COR-L47 (cell line): ENCODE data around the gene NOP53.
"Not testable (repeated sequence)": the region's sequence is repeated elsewhere in the genome, so short reads cannot be mapped to it uniquely, and the experiment has no call there.

ENCODE experiments used
- DNase-seq: peaks from one replicate; lab custom pipeline; 2025; lab: John Stamatoyannopoulos, UW

Gene NOP53

DNA sequence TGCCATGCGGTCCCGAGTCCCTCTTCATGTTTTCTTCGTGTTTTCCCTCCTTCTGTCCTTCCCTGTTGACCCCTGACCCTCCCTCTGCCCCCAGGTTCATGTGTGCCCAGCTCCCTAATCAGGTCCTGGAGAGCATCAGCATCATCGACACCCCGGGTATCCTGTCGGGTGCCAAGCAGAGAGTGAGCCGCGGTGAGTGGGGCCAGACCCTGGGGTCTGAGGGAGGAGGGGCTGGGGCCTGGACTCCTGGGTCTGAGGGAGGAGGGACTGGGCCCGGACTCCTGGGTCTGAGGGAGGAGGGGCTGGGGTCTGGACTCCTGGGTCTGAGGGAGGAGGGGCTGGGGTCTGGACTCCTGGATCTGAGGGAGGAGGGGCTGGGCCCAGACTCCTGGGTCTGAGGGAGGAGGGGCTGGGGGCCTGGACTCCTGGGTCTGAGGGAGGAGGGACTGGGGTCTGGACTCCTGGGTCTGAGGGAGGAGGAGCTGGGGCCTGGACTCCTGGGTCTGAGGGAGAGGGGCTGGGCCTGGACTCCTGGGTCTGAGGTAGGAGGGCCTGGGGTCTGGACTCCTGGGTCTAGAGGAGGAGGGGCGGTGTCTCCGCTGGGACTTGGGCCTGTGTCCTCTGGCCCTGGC, 26.8 kb upstream of the NOP53 start:
- not testable (repeated sequence) for DNase-seq

DNA sequence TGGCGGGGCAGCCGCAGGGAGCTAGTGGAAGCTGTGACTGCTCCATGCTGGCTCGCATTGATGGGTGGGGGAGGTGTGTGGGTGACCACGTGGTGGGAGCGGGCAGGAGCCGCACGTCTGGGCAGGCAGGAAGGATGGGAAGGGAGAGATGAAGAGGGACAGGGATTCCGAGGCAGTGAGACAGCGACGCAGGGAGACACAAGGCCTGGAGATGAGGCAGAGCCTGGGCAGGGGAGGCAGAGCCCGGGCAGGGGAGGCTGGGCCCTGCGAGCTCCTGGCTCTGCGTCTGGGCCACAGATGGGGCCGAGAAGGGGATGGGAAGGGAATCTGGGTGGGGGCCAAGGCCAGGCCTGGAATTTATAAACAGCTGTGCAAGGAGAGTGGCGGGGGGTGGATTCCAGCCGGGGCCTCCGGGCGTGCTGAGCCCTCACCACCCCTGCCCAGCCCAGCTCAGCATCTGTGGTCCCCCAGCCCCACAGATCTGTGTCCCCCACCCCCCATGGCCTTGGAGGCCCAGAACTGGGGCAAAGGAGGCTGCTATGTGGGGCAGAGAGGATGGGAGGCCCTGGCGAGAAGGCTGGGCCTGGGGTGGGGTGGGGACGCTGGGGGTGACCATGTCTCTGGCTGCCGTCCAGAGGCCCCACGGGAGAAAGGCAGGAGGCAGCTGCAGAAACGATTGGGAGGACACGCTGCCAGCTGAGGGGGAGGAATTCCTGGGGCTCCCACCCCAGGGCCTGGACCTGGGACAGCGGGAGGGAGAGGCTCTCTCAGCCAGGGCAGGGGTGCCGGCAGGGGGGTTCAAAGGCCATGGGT, 26.1 kb upstream of the NOP53 start:
- no peak for DNase-seq

DNA sequence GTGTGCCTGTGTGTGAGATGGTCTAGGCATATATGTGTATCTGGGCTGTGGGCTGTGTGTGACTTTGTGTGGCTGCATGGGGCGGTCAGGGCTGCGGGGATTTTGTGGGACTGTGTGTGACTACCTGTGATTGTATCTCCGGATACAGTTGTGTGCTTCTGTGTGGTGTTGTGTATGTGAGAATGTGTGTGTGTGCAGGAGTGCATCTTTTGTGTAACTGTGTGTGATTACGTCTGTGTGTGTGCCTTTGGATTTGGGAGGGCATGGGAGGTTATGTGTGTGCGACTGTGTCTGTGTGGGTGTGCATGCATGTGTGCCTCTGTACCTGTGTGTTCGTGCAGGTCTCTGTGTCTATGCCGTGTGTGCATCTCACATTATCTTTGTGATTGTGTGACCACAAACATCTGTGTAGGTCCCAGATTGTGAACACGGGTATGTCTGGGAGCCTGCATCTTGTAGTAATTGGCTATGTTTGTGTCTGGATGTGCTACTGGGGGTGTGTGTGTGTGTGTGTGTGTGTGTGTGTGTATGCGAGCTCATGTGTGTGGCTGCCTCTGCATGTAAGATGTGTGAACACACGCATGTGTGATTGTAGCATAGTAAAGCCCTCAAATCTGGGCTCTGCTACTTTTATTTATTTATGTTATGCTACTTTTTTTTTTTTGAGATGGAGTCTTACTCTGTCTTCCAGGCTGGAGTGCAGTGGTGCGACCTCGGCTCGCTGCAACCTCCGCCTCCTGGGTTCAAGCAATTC, 24.5 kb upstream of the NOP53 start:
- DNase-seq = no peak

DNA sequence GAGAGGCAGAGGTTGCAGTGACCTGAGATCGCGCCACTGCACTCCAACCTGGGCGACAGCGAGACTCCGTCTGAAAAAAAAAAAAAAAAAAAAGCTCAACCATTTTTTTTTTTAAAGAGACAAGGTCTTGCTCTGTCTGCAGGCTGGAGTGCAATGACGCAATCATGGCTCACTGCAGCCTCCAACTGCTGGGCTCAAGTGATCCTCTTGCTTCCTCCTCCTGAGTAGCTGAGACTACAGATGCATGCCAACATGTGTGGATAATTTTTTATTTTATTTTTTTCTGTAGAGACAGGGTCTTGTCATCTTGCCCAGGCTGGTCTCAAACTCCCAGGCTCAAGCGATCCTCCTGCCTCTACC, 21.8 kb upstream of the NOP53 start:
- no peak for DNase-seq

DNA sequence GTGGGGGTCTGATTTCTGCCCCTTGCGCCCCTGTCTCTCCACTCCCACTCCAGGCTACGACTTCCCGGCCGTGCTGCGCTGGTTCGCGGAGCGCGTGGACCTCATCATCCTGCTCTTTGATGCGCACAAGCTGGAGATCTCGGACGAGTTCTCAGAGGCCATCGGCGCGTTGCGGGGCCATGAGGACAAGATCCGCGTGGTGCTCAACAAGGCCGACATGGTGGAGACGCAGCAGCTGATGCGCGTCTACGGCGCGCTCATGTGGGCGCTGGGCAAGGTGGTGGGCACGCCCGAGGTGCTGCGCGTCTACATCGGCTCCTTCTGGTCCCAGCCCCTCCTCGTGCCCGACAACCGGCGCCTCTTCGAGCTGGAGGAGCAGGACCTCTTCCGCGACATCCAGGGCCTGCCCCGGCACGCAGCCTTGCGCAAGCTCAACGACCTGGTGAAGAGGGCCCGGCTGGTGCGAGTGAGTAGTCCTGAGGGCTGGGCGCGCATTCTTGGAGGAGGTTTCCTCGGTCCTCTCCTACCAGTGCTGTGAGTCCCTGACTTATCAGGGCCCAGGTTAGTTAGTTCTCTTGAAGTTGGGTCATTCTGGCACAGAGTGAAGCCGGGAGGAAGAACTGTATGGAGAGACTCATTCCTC, 19.5 kb upstream of the NOP53 start:
- no peak for DNase-seq

DNA sequence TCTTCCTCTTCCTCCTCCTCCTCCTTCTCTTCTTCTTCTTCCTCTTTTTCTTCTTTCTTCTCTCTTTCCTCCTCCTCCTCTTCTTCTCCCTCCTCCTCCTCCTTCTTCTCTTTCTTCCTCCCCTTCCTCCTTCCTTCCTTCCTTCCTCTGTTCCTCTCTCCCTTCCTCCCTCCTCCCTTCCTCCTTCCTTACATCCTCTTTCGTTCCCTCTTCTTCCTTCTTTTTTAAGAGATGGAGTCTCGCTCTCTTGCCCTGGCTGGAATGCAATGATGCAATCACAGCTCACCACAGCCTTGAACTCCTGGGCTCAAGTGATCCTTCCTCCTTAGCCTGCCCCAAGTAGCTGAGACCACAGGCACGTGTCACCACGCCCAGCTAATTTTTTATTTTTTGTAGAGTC, 18.9 kb upstream of the NOP53 start:
- DNase-seq = no peak

DNA sequence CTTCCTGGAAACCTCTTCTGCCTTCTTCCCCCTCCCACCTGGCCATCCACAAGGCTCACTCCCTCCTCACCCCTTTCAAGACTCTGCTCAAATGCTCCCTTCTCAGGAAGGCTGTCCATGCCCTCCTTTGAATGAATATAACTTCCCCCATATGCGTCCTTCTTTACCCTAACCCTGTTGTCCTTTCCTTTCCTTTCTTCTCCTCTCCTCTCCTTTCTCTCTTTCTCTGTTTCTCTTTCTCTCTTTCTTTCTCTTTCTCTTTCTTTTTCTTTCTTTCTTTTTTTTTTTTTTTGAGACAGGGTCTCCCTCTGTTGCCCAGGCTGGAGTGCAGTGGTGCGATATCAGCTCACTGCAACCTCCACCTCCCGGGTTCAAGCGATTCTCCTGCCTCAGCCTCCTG, 17.1 kb upstream of the NOP53 start:
- not testable (repeated sequence) for DNase-seq

- DNase-seq = no peak
Observed at GRCh38 chr19:47729468-47729798, 15.9 kb upstream of the NOP53 start.

DNA sequence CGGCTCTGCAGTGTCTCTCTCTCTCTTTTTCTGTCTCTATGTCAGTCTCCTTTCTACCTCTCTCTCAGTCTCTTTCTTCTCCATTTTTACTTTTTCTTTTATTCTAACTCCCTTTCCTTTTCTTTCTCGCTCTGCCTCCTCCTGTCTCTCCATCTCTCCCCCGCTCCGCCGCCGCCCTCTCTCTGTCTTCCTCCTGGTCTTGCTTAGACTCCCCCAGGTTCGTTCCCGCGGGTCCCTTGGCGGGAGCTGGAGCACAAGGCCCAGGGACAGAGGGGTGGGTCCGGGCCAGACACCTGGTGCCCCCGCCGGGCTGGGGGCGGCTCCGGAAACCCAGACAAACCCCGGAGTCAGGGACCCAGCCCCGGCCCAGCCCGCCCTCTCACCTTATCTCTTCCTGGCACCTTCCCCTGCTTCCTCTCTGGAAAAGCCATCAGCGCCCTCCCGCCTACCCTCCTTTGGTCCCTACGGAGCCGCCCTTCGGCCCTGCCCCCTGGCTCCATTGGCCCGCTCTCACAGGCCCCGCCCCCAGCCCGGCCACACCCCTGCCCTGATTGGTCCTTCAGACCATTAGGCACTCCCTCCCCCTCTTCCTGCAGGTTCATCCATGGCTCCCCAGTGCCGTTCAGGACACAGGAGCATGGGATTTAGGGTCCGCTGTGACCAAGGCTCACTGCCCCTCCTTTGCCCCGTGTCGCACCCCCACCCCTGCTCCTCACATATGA, 15.4 kb upstream of the NOP53 start:
- DNase-seq = no peak

GRCh38 chr19:47730521-47730889, 14.8 kb upstream of the NOP53 start:
- DNase-seq = no peak

- DNase-seq = no peak
Observed at GRCh38 chr19:47730910-47731309, 14.4 kb upstream of the NOP53 start.

DNA sequence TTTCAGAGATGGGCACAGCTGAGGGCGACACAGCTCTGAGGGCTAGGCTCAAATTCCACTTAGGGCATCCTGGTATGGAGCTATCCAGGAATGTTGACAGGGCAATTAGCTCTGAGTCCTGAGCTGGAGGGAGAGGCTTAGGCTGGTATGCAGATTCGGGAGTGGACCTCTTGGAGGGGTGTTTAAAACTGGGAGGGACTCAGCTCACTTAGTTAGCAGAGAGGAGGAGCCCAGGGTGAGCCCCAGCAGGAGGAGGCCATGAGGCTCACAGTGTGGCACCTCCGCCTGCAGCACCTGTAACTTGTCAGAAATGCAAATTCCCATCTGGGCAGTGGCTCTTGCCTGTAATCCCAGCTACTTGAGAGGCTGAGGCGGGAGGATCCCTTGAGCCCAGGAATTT, 10.2 kb upstream of the NOP53 start:
- no peak for DNase-seq

GRCh38 chr19:47740866-47741519, 4.4 kb upstream of the NOP53 start:
- DNase-seq = no peak

DNA sequence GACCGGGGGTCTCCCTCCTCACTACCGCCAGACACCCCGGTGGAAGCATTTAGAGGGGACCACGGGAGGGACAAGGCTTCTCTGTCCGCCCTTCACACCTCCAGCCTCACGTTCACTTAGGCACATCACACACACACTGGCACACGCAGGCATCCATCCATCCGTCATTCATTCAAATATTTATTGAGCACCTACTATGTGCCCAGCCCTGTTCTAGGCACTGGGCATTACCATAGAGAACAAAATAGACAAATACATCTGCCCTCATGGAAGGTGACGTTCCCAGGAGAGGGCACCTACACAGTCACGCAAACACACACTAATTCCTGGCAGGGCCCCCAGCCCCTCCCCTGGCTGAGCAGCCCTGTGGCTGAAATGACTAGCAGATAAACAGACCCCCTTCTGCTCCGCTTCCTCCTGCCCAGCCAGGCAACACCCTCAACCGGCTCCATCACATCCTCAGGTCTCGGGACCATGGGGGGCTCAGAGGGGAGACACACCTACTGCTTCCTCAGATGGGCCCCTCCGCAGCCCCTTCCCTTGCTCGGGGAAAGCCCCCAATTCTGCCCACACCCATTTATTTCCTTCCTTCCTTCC, 3.7 kb upstream of the NOP53 start:
- DNase-seq = no peak

DNA sequence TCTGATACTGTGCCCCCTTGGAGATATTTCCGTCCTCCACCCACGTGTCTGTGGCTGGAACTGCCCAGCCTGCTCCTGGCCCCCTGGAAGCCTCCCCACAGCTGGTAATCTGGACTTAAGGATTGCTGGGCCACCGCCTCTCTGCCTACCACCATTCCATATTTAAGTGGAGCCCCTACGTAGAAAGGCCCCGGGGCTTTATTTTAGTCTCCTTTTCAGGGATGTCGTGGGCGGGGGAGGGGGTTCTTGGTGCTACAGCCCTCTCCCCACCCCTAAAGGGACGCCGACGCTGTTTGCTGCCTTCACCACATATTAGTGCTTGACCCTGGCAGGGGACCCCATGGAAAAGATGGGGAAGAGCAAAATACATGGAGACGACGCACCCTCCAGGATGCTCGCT, 2.7 kb upstream of the NOP53 start:
- DNase-seq = no peak

- DNase-seq = not testable (repeated sequence)
Observed at GRCh38 chr19:47746129-47746528, 783 bp downstream of the NOP53 start.

DNA sequence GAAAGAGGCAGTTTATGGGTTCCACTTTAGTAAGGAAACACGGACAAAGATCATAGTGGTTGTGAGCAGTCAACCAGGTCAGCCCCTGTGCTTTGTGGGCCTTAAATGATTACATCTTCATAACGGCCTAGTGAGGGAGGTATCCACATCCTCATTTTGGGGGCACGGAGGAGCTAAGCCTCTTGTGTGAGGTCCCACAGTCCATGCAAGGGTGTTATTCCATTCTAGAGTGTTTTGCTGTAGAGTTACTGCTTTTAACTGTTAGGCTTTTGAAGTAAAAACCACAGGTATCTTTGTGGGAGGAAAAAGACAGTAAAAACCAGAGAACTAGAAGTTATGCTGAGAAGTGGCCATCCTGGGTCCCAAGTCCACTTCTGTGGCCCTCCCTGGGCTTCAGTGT, 4.0 kb downstream of the NOP53 start:
- no peak for DNase-seq

GRCh38 chr19:47750752-47751151, 5.4 kb downstream of the NOP53 start:
- DNase-seq = no peak

DNA sequence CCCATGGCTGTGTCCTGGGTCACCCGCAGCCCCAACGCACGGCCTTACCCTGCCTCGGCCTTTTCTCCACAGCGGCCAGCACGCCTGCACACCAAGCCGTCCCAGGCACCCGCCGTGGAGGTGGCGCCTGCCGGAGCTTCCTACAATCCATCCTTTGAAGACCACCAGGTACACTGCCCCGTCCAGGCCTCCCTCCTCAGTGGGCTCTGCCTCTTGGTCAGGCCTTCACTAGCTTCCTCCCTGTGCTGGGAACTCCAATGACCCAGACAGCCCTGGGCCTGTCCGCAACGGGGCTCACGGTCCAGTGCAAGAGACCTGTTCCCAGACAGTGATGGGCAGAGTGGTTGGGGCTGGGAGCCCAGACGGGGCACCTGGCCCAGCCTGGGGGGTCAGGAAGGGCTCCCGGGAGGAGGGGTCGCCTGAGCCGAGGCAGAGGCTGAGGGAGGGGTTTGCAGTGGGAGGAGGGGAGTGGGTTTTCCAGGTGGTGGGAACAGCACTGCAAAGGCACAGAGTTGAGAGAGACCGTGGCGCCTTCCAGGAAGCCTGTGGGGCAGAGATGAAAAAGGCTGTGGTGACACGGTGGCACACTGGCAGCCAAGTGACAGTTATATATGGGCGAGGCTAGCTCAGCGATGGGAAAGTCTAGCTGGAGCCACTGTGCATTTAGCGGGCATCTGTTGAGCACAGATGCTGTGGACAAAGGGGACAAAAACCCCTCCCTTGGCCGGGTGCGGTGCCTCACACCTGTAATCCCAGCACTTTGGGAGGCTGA, 7.3 kb downstream of the NOP53 start:
- no peak for DNase-seq
